Activated CD4-positive, alpha-beta T cell treated with anti-CD3 and anti-CD28 coated beads, Interleukin-2, amount 50 U/mL, for 16 hours (primary cell): ENCODE measurements around the gene SGF29.
"Not testable (repeated sequence)": the region's sequence is repeated elsewhere in the genome, so short reads cannot be mapped to it uniquely, and the experiment has no call there.

ENCODE experiments used
- DNase-seq: peaks from one replicate; pipeline ENCODE4 v3.0.0-alpha.2; 2020

SGF29 gene

DNA sequence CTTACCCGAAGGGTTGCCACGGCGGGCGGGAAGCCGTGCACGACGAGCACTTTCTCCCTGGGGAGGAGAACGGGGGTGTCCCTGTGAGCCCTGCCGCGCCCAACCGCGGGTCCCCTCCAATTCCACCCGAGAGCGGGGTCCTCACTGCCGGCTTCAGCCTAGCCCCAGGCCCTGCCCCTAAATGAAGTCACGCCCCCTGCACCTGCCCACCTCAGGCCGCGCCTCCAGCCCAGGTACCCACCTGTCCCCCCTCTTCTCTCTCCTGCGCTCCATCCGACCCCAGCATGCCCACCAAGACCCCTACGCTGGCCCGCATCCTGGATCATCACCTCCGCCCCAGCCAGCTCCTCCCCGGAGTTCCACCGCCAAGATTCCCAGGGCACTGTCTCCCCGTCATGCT is 60.2 kb downstream of the SGF29 start:
- DNase-seq = not testable (repeated sequence)

GRCh38 chr16:28614561-28614960 is 60.8 kb downstream of the SGF29 start:
- not testable (repeated sequence) for DNase-seq

DNA sequence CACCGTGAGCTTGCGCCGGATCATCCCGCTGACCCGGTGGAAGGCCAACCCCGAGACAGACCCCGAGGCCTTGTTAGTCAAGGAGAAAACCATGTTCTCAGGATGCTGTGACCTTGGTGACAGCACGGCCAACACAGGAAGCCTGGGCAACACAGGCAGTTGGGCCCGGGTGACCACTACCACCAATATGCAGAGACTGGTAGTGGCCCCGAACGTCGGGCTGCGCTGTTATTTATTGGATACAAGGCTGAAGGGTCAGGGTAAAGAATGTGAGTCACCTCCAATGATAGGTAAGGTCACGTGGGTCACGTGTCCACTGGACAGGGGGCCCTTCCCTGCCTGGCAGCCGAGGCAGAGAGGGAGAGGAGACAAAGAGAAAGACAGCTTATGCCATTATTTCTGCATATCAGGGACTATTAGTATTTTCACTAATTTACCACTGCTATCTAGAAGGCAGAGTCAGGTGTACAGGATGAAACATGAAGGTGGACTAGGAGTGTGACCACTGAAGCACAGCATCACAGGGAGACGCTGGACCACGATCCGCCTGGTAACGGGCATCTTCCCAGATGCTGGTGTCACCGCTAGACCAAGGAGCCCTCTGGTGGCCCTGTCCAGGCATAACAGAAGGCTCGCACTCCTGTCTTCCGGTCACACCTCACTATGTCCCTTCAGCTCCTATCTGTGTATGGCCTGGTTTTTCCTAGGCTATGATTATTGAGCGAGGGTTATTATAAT is 61.9 kb downstream of the SGF29 start:
- DNase-seq = peak; percentile 35

GRCh38 chr16:28616224-28616577 is 62.5 kb downstream of the SGF29 start:
- DNase-seq = not testable (repeated sequence)

- no peak for DNase-seq
These were observed 62.9 kb downstream of the SGF29 start for GRCh38 chr16:28616636-28617035.

DNA sequence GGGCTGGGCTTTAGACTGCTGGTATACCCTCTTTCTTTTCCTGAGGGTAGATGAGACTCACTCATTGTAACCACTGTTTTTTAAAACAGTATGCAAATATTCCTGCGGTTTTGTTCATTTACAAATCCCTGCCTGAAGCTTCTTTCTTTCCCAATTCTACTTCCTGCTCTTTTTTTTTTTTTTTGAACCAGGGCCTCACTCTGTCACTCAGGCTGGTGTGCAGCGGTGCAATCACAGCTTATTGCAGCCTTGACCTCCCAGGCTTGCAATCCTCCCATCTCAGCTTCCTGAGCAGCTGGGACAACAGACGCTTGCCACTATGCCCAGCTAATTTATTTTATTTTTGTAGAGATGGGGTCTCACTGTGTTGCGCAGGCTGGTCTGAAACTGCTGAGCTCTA is 64.2 kb downstream of the SGF29 start:
- DNase-seq = no peak

DNA sequence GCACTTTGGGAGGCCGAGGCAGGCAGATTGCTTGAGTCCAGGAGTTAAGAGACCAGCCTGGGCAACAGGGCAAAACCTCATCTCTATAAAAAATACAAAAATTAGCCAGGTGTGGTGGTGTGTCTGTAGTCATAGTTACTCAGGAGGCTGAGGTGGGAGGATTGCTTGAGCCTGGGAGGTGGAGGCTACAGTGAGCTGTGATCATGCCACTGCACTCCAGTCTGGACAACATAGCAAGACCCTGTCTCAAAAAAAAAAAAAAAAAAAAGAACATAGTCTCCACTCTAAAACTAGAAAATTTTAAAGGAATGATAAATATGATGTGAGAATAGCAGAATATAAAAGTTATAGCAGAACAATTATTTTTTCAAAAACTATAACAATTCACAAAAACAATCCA is 66.6 kb downstream of the SGF29 start:
- DNase-seq = not testable (repeated sequence)

DNA sequence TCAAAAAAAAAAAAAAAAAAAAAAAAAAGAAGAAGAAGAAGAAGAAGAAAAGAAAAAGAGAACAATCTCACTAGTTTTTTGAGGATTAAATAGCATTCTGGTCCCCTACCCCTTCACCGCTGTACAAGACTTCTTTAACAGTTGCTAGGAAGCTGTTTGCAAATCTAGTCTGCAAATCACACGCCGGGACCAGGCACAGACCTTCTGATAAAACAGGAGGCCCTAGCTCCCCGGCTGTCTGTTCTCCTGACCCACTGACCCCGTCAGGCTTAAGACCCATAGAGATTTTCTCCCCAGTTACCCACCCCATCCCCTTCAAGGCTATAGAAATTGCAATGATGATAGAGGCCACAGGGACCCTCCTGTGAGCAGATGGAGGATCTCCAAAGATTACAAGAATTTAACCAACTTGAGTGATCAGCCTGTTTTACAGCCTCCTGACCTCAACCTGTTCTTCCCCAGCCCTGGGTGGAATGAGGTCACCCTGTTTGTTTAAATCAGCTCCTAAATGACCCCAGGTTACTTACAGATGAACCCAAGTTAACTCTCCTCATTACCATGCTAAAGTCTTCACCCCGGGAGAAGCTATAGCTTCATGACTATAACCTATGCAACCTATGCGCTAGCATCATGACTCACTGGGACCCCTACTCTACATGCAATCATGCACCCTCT is 67.9 kb downstream of the SGF29 start:
- DNase-seq = no peak

GRCh38 chr16:28622532-28623171 is 68.9 kb downstream of the SGF29 start:
- DNase-seq = not testable (repeated sequence)

DNA sequence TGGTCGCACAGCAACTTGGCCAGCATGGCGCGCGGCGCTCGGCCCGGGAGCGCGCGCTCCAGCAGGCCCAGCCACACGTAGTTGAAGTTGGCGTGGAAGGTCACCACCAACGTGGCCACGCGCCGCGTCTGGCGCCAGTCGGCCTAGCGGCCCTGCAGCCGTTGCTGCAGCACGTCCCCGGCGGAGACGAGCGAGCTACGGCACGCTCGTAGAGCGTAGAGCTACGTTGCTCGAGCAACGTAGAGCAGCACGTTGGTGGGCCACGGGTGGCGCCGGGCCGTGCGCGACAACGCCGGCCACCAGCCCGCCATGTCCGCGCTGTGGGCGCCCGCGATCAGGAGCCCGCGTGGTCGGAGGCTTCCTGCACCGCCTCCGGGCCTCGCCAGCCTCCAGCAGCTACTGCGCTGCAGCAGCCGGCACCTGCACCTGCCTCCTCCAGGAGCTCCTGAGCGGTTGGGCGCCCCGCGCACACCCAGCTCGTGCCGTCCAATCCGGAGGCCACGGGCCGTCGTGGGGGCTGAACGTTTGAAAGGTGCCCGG is 69.5 kb downstream of the SGF29 start:
- DNase-seq = peak; percentile 68

GRCh38 chr16:28630905-28631304 is 77.2 kb downstream of the SGF29 start:
- not testable (repeated sequence) for DNase-seq

DNA sequence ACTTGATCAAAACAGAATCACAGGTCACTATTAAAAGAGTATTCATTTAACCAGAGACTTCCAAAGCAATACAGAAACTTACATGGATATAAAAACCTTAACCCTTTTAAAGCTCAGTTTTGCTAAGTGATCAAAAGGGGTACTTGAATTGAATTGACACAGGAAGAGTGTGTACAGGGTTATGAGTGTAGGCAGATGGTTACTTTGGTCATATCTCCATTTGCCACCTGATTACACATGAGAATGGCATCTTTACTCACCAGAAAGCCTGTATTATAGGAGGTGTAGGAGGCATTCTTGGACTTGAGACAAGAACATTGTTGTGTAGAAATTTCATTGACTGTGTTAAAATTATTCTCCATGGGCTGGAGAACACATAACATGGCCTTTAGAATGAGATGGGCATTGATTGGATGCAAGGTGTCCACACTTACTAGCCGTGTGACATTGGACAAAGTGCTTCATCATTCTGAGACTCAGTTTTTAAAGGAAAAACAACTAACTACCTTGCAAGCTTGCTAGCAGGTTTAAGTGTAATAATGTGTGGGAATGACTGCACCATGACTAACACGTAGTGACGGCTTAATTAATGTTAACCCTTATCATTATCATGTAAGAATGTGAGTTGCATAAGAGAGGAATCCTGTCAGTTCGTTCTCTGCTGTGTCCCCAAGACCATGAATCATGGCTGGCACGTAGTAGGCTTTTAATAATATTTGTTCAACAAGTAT is 82.5 kb downstream of the SGF29 start:
- DNase-seq = not testable (repeated sequence)

- not testable (repeated sequence) for DNase-seq
These were observed 84.0 kb downstream of the SGF29 start, which contains the start of gene NPIPB8 for GRCh38 chr16:28637765-28638164. TSS of gene NPIPB8 (plus strand) at chr16:28638065. CDS start at chr16:28638361, 296 bp downstream.

DNA sequence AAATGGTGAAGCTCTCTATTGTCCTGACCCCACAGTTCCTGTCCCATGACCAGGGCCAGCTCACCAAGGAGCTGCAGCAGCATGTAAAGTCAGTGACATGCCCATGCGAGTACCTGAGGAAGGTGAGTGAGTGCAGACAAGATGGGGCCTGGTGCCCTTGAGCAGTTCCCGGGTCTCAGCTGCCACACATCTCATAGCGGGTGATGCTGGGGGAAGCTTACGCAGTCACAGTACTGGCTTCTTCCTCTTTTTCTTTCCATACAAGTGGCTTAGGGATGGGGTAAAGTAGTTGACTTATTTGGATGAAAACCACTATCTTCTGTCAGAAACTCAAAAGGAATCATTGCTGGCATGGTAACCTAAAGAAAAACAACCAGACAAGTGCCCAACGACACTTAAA is 84.6 kb downstream of the SGF29 start:
- DNase-seq = not testable (repeated sequence)

- DNase-seq = peak; percentile 43
These were observed 86.2 kb downstream of the SGF29 start for GRCh38 chr16:28639959-28640358.
